ENCODE results near the gene NATD1.
"Not testable (repeated sequence)": the region's sequence is repeated elsewhere in the genome, so short reads cannot be mapped to it uniquely, and the experiment has no call there.

The NATD1 gene

GRCh38 chr17:21243516-21244303 is 9.5 kb downstream of the NATD1 start:
- DNase-seq, result no peak

GRCh38 chr17:21242780-21243515 is 10.3 kb downstream of the NATD1 start:
- DNase-seq, result no peak

GRCh38 chr17:21242026-21242697 is 11.0 kb downstream of the NATD1 start:
- no peak for DNase-seq

- no peak for DNase-seq
Measured at GRCh38 chr17:21241564-21241963, 11.6 kb downstream of the NATD1 start.

- DNase-seq, result no peak
Measured at GRCh38 chr17:21240369-21241055, 12.7 kb downstream of the NATD1 start.

- DNase-seq, result no peak
Measured at GRCh38 chr17:21239680-21240368, 13.4 kb downstream of the NATD1 start.

GRCh38 chr17:21235921-21236320 is 17.3 kb downstream of the NATD1 start:
- no peak for DNase-seq

DNA sequence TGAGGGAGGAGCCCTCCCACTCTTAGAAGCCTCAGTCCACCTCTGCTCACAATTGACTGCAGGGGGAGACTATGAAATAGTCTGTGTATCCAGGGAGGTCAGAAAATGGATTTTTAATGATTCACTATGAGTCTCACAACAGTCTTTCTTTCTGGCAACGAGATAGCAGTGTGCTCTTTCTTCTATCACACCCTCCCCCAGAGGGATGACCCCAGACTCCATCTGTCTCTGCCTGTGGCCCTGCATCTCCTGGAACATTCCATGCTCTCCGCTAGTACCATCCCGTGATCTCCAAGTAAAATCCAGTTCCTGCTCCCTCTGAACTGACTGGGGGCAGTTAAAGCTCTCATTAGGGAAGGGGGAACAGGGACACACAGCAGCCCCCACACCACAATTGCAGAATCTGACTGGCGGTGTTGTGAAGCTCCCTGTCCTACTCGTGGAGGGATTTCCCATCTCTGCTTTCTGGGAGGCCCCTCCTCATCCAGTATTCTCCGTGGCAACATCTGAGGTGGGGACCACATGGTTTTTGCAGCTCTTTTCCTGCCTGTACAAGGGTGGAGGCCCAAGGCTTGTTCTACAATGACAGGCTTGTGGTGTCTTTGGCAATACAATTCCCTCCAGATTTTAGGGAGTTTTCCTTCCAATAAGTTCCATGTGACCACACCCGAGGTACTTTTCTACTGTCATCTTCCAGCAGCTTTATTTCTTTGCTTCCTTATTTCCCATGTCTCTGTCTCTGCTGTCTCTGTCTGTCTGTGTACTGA is 19.4 kb downstream of the NATD1 start:
- DNase-seq, result no peak

DNA sequence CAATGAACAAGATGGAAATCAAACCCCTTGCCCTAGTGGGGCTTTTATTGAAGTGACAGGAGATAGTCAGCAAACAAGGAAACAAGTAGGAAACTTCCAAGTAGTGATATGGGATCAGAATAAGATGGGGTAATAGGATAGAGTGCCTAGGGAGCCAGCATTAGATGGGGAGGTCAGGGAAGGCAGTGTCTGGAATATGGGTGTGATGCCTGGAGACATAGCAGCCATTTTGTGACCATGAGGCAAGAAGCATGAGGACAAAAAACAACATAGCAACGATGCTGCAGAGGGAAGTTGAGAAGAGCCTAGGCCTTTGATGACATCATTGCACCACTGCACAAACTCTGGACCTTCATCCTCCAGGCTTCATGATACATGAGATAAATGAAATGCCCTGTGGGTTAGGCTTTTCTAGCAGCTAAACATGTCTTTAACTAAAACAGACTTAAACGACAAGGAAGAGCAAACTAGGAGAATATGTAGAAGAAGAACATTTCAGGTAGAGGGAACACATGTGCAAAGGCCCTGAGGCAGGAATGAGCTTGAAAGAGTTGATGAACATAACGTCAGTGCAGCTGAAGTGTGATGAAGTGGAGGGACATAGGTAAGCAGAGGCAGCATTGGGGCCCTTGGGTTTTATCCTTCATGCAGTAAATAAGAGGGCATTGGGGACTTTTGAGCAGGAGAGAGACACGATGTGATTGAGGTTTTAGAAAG is 21.0 kb downstream of the NATD1 start:
- no peak for DNase-seq

GRCh38 chr17:21231533-21231932 is 21.7 kb downstream of the NATD1 start:
- DNase-seq, result no peak

GRCh38 chr17:21228845-21229244 is 24.4 kb downstream of the NATD1 start:
- no peak for DNase-seq

GRCh38 chr17:21228111-21228510 is 25.1 kb downstream of the NATD1 start:
- no peak for DNase-seq

DNA sequence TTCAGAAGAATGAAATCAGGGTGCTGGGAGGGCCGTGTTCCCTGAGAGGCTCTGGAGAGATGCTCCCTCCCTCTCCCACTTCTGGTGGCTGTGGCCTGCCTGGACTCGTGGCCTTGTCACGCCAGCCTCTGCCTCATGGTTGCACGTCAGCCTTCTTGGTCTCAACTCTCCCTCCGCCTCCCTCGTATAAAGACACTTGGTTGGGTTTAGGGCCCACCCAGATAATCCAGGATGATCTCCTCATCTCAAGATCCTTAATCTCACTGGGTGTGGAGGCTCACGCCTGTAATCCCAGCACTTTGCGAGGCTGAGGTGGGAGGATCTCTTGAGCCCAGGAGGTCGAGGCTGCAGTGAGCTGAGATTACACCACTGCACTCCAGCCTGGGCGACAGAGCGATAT is 25.9 kb downstream of the NATD1 start:
- DNase-seq, result not testable (repeated sequence)

GRCh38 chr17:21223086-21223485 is 30.1 kb downstream of the NATD1 start:
- DNase-seq, result no peak

DNA sequence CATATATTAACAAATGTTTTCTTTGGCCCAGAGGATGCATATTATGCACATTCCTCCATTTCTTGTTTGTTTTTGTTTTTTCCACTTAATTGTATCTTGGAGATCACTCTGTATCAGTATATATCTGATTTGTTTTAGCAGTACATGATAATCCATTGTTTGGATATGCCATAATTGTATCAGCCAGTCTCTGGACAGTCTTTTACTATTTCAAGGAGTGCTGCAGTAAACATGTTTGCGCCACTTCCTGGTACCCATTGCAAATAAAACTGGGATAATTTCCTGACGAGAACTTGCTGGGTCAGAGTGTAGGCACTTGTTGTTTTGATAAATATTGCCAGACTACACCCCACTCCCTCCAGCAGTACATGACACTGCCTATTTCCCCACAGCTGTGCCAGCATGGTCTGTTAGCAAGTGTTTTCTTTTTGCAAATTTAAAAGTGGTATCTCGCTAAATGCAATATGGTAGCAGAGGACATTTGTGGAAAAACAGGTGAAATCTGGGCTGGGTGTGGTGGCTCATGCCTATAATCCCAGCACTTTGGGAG is 34.3 kb downstream of the NATD1 start:
- DNase-seq, result no peak

DNA sequence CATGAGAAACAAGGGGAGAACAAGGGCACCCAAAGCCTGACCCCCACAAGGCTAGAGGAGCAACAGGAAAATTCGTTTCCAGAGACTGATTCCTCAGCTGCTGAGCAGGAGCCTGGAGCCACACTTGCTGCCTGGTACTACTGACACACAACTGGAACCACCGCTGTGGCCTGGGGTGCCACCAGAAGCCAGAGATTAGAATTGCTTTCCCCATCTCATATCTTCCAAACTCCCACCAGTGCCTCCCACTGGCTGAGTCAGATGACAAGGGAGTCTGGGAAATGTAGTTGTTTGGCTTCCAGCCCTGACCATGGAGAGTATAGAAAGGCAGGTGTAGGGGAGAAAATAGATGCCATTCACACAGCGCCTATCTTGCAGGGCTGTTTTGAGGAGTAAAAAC is 35.1 kb downstream of the NATD1 start:
- DNase-seq, result no peak

DNA sequence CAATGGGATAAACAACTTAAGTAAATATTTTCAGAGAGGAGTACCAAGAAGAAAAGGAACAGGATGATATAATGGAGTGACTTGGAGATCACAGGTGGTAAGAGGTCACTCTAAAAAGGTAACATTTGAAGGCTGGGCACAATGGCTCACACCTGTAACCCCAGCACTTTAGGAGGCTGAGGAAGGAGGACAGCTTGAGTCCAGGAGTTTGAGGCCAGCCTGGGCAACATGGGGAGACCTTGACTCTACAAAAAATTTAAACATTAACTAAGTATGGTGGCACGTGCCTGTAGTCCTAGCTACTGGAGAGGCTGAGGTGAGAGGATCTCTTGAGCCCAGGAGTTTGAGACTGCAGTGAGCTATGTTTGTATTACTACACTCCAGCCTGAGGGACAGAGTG is 35.9 kb downstream of the NATD1 start:
- no peak for DNase-seq

DNA sequence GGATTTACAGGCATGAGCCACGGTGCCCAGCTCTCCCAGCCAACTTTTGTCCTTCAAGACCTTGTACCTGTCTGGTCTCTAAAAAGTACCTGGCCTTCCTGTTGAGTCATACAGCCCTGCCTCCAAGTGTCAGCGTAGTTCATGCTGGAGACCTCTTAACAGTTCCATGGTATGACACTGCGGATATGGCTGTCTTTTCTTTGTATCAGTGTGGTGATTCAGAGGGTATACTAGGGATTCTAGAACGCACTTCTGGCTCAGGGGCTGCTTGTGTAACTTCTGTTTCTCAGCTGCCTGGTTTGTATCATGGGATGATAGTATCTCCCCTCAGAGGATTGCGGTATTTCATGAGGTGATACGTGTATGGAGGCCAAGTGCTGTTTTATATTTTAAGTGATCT is 37.3 kb downstream of the NATD1 start:
- no peak for DNase-seq

DNA sequence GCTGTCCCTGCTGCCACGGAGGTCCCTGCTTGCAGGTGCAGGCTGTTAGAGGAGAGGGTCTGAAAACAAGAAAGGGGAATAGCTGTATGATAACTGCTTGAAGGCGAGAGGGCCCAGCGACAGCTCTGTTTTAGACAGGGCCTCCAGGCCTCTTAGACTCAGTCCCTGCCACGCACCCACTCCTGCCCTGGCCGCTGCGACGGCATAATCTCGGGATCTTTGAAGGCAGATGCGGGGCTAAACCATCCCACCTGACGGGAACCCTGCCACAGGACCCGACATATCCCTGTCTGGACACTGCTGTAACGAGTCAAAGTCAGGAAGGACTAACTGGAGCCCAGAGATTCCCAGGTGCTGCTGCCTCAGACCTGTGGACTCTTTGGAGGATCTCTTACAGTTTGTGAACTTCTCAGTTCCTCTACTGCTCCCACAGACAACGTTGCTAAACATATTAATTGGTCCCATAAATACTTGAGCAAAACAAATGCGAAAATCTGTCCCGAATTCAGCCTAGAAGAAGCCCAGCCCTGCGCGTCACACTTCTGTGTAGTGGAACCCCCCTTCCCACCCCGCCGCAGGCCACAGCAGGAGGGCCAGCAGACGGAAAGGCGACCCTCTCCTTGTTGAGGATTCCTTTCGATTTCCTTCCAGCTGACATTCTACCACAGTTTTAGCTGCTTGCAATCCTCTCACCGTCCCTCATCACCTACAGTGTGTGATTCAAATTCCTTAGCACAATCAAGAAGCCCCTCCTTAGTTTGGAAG is 38.3 kb downstream of the NATD1 start:
- no peak for DNase-seq
